ENCODE data around the gene KRT14.
"Not testable (repeated sequence)": the region's sequence is repeated elsewhere in the genome, so short reads cannot be mapped to it uniquely, and the experiment has no call there.

The KRT14 gene

DNA sequence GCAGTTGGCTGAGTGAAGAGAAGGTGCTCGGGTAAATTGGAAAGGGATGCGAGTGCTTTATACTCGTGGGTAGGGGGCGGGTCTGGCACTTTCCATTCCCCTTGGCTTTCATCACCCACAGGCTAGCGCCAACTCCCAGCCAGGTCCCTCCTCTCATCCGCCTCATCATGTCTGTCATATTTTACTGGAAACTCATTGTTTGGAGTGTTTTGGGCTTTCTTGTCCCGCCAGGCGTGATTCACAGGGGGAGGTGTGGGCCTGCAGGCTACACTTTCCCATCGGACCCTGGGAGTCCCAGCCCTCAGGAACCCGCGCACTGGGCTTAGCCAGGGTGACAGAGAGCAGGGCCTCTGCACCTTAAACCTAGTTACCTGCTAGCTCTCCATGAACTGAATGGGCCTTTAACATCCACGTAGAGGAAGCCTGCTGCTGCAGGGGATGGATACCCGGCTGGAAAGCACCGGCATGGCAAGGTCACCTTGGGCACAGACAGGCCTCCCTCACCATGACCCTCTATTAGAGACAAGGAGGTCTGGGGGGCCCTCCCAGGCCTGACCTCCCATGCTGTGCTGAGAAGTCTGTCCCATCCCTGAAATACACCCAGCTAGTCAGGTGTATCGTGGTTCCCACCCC lies at the start of gene KRT14:
TSS of gene KRT14 (minus strand) at position 33 of the 633 bp plus-strand sequence. CDS start 61 bp downstream, outside the sequence.
- no peak for FAIRE-seq

- FAIRE-seq = no peak
These were observed 48.7 kb upstream of the KRT14 start for GRCh38 chr17:41635121-41636097.

- no peak for FAIRE-seq
These were observed 47.9 kb upstream of the KRT14 start for GRCh38 chr17:41634639-41635038.

DNA sequence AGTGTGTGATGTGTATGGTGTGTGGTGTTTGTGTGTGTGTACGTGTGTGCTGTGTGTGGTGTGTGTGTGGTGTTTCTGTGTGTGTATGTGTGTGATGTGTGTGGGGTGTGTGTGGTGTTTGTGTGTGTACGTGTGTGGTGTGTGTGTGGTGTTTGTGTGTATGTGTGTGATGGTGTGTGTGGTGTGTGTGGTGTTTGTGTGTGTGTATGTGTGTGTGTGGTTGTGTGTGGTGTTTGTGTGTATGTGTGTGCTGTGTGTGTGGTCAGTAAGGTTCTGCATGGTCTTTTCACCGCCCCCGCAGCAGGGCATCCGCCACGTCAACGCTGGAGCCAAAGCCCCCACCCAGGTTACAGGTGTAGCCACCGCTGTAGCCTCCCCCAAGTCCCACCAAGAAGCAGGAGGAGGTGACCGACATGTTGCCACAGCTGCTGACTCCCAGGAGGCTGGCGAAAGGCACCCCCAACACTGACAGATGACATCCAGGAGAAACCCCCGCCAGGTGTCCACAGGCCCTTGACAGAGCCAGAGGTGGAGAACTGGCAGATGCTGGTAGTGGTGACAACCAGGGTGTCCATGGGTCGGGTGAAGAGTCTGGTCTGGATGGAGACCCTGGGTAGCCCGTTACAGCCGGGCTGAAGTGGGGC lies 47.0 kb upstream of the KRT14 start:
- FAIRE-seq = no peak

DNA sequence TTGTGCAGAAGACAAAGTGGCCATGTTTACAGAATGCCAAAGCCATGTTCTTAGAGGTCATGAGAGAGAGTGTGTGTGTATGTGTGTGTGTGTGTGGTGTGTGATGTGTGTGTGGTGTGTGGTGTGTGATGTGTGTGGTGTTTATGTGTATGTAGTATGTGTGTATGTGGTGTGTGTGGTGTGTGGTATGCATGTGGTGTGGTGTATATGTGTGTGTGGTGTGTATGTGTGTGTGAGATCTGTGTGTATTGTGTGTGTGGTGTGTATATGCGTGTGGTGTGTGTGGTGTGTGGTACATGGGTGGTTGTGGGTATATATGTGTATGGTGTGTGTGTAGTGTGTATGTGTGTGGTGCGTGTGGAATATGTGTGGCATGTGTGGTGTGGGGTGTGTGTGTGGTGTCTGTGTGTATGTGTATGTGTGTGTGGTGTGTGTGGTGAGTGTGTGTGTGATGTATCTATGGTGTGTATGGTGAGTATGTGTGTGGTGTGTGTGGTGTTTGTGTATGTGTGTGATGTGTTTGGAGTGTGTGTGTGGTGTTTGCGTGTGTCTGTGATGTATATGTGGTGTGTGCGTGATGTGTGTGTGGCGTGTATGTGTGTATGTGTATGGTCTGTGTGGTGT lies 45.9 kb upstream of the KRT14 start:
- no peak for FAIRE-seq

DNA sequence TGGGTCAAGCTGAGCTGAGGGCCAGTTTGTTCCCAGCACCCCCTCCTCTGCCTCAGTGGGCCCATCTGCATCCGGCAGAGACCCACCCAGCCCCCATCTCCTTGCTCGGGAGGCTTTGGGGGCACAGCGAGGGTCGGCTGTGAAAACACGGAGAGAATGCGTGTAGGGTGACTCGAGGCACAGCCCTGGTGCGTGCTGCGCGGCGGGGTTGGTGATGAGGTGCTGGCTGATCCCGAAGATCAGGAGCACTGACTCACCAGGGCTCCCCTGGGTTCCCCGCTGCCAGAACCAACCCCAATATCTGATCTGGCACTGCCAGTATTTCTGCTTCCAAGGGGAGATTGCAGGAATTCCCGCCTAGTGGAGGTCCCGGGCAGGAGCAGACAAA lies 45.2 kb upstream of the KRT14 start:
- no peak for FAIRE-seq

DNA sequence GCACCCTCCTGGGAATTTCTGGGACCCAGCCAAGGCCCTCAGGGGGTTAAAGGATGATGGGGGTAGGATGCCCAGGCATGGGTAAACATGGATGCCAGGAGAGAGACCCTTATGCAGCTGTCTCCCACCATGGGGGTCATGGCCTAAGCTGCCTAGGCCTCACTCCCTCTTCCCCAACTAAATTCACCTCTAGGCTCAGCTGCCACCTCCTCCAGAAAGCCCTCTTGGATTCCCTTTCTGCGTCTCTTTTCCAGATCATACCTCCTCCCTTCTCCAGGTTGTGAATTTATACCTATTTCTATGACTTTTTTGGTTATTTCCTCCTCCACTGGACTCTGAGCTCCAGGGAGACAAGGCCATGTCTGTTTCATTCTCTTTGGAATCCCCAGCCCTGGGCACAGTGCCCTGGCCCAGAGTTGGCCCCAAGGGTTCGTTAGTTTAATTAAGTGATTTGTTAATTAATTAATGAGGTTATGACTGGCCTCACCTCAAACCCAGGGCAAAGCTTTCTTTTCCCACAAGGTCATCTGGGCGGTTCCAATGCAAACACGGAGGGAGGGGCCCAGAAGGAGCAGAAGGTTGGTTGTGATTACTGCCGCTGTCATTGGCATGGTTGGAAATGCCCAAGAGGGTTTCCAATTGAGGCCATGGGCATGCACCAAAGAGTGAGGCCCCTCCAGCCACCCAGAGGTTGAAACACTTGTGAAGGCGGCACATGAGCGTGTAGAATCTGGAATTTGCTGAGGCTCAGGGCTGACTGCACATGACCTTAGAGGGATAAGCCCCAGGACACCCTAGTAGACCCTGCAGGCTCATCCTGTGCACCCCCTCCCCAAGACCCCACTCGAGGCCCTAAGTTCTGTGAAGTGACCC lies 44.6 kb upstream of the KRT14 start:
- no peak for FAIRE-seq

GRCh38 chr17:41629826-41630670 lies 43.4 kb upstream of the KRT14 start:
- FAIRE-seq = no peak

DNA sequence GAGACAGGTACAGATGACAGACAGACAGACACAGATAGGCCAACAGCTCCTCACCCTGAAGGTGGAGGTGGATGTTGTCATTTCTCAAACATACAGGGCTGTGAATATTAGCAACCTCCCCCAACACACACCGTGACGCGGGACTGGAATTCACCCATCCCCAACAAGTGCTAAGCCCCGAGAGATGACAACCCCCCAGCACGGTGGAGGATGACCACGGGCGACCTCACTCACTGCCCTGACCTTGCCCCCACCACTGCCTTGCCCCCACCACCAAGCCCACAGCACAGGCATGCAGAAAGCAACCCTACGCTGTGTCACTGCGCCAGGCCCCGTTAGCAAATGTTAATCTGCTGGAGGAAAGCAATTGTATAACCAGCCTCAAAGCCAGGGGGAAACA lies 42.6 kb upstream of the KRT14 start:
- no peak for FAIRE-seq

DNA sequence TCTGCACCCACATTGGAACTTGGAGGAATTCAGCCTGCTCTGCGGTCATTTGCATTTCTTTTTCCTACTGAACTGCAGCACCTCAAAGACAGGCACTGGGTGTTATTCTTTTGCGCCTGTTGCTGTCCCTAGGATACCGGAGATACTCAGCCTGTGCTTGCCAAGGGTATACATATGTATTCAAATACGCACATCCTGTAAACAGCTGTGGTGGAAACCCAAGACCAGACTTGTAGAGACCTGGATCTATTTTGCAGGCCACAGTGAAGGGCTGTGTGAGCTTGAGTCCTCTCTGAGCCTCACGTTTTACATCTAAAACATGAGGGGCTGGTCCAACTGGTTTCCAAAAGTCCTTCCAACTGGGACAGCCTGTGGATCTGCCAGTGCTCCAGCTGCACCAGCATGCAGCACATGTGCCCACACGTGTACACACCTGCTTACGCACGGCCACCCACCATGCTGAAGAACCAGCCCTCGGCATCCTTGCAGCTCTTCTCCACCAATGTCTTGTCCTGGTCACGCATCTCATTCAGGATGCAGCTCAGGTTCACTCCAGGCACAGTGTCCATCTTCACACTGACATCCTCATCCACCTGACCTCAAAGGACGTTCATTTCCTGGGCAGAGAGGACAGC lies 42.0 kb upstream of the KRT14 start:
- not testable (repeated sequence) for FAIRE-seq

- FAIRE-seq = not testable (repeated sequence)
These were observed 41.3 kb upstream of the KRT14 start for GRCh38 chr17:41628073-41628370.

- FAIRE-seq = no peak
These were observed 40.8 kb upstream of the KRT14 start for GRCh38 chr17:41627316-41628072.

- FAIRE-seq = not testable (repeated sequence)
These were observed 40.2 kb upstream of the KRT14 start for GRCh38 chr17:41626914-41627295.

- not testable (repeated sequence) for FAIRE-seq
These were observed 39.6 kb upstream of the KRT14 start for GRCh38 chr17:41626028-41626913.

GRCh38 chr17:41625602-41626001 lies 38.9 kb upstream of the KRT14 start:
- FAIRE-seq = no peak

GRCh38 chr17:41624208-41625101 lies 37.8 kb upstream of the KRT14 start, which contains the start of gene KRT17:
TSS of gene KRT17 (minus strand) at chr17:41624575. CDS start at chr17:41624509, 66 bp downstream.
- no peak for FAIRE-seq

GRCh38 chr17:41623184-41623861 lies 36.6 kb upstream of the KRT14 start:
- not testable (repeated sequence) for FAIRE-seq
